22Rv1 (cell line): Measurements from ENCODE around the gene SCFD2.

Experiments used
- H3K27ac ChIP-seq: fragments of 450-650 bp; 2 replicates; pipeline ENCODE4 v1.5.1; 2017
- CTCF ChIP-seq: fragments of 450-650 bp; IDR thresholded peaks from 2 replicates; pipeline ENCODE4 v1.5.1; 2017; ENCODE audit warnings: mild to moderate bottlenecking
- ZFX ChIP-seq: fragments of 450-650 bp; IDR thresholded peaks from 2 replicates; pipeline ENCODE4 v1.6.1; 2017; ENCODE audit warnings: antibody characterized with exemption, borderline replicate concordance

SCFD2 gene

GRCh38 chr4:52957220-52957686, 408.6 kb downstream of the SCFD2 start:
- H3K27ac ChIP-seq: no peak overlapping the region
- TF ChIP-seq ZFX (no peak), CTCF (no peak)

- no peak overlapping the region for H3K27ac ChIP-seq
- TF ChIP-seq ZFX (no peak), CTCF (no peak)
Observed at GRCh38 chr4:52956691-52957090, 409.2 kb downstream of the SCFD2 start.

- TF ChIP-seq ZFX (no peak), CTCF (no peak)
- no peak overlapping the region for H3K27ac ChIP-seq
Observed at GRCh38 chr4:52954560-52955170, 411.2 kb downstream of the SCFD2 start.

GRCh38 chr4:52952540-52952939, 413.3 kb downstream of the SCFD2 start:
- no peak for TF ChIP-seq ZFX
- TF ChIP-seq CTCF: no peak
- no peak overlapping the region for H3K27ac ChIP-seq

GRCh38 chr4:52951016-52951415, 414.8 kb downstream of the SCFD2 start:
- TF ChIP-seq ZFX: no peak
- TF ChIP-seq CTCF: no peak
- H3K27ac ChIP-seq: no peak overlapping the region

- no peak overlapping the region for H3K27ac ChIP-seq
- TF ChIP-seq ZFX (no peak), CTCF (no peak)
Observed at GRCh38 chr4:52950226-52950625, 415.6 kb downstream of the SCFD2 start.

- TF ChIP-seq CTCF (no peak), ZFX (no peak)
Observed at GRCh38 chr4:52949336-52949735, 416.5 kb downstream of the SCFD2 start.

More at GRCh38 chr4:52949336-52949735, 416.5 kb downstream of the SCFD2 start:
- no peak overlapping the region for H3K27ac ChIP-seq
